Peyer's patch (tissue), 4 donors: ENCODE data around the gene ARHGEF4.

Source experiments
- POLR2A ChIP-seq, 2 donors: fragments of 450-650 bp; IDR thresholded peaks; one replicate each; pipeline ENCODE4 v1.5.1; 2017; ENCODE audit warnings: antibody characterized with exemption in 2 of 2, mild to moderate bottlenecking in 2 of 2, moderate library complexity in 2 of 2
- TF ChIP-seq, protein P1 (sequence below), 6 experiments: fragments of 450-650 bp in 4 of 6; fragments of 200-600 bp in 2 of 6; sonication (generic) in 1 of 6; IDR thresholded peaks; one replicate each; pipeline ENCODE4 v1.5.1; 2017 to 2019; ENCODE audit warnings: antibody characterized with exemption in 6 of 6, mild to moderate bottlenecking in 3 of 6, moderate library complexity in 1 of 6

DNA sequence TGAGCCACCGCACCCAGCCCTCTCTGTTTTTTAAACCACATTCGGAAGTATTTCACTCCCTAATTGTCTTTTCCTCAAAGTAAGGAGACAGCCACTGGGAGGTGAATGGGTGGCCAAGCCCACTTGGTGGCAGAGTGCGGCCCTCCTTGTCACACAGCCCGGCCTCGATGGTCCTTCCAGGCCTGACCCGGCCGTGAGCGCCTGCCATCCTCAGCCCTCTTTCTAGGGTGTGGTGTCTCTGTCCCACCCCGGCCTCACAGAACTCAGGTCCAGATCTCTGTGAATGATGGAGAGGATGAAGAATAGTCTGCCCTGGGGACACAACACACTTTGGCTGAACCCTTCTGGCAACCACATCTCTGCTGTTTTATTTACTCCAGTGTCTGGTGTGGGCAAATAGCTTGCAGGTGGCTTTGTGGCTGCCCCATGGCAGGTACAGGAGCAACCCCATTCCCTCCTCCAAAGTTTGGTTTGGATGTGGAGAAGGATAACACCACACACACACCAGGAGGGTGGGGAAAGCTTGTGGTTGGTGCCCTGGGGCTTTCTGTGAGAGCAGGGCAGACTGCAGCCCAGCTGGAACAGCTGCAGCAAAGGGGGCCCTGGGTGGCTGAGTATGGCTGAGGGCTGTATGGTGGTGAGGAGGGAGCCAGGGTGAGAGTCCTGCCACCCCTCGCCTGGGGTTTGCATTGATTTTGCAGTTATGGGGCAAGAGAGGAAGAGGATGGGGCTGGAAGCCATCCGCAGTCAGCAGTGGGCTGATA lies 167.9 kb downstream of the ARHGEF4 start:
- TF ChIP-seq, protein P1, sequence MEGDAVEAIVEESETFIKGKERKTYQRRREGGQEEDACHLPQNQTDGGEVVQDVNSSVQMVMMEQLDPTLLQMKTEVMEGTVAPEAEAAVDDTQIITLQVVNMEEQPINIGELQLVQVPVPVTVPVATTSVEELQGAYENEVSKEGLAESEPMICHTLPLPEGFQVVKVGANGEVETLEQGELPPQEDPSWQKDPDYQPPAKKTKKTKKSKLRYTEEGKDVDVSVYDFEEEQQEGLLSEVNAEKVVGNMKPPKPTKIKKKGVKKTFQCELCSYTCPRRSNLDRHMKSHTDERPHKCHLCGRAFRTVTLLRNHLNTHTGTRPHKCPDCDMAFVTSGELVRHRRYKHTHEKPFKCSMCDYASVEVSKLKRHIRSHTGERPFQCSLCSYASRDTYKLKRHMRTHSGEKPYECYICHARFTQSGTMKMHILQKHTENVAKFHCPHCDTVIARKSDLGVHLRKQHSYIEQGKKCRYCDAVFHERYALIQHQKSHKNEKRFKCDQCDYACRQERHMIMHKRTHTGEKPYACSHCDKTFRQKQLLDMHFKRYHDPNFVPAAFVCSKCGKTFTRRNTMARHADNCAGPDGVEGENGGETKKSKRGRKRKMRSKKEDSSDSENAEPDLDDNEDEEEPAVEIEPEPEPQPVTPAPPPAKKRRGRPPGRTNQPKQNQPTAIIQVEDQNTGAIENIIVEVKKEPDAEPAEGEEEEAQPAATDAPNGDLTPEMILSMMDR (IDR thresholded peaks at IDR 0.05): no peak
- TF ChIP-seq POLR2A (IDR thresholded peaks at IDR 0.05): no peak
